HepG2 (cell line): ENCODE results near the gene PRKN. TPM values are rescaled to one million over a fixed set of nuclear protein-coding genes. Genes with fewer than 3 reads are reported as not detected.

Experiments
- ATAC-seq: fragments of 200-7000 bp; cut with Tn5 transposase; 3 replicates; pipeline ENCODE4 v1.9.1; 2020; ENCODE audit warnings: mild to moderate bottlenecking, moderate library complexity
- BruUV-seq: library from RNA; stranded (reverse); fragments of 400-500 nt; replicated peaks from 2 replicates; lab custom pipeline; 2021; lab: Mats Ljungman, UMichigan
- CTCF ChIA-PET: fragments of 300-600 bp; formaldehyde crosslinking; extraction: SDS; loops from one replicate; lab custom pipeline; 2021; ENCODE audit warnings: low total read pairs, inconsistent platforms, low intra/inter-chr PET ratio; lab: Yijun Ruan, JAX
- POLR2A ChIA-PET: fragments of 350-600 bp; sonication (Branson Sonifier 250); formaldehyde crosslinking; loops from one replicate; lab custom pipeline; 2020; ENCODE audit warnings: antibody characterized with exemption, inconsistent platforms; lab: Yijun Ruan, JAX
- DNase-seq: peaks from one replicate; pipeline ENCODE4 v3.0.0-alpha.2; 2015; ENCODE audit warnings: low spot score
- FAIRE-seq: peaks from 3 replicates; lab custom pipeline; 2011; peaks lifted over from hg19 to GRCh38; lab: Jason Lieb, UNC
- H2AFZ ChIP-seq: one replicate; pipeline ENCODE4 v1.6.1; 2011; ENCODE audit warnings: low read length, inconsistent platforms
- H3K27ac ChIP-seq: fragments of 300-600 bp; 3 replicates; pipeline ENCODE4 v1.8.0; 2011; ENCODE audit warnings: mixed run types, mild to moderate bottlenecking, mixed read lengths, low read length, inconsistent platforms; ENCODE audit not compliant: insufficient read depth; ENCODE audit errors: extremely low read length
- H3K27me3 ChIP-seq, 2 experiments: fragments of 200-600 bp in 1 of 2; 2 replicates in 1 of 2; 3 replicates in 1 of 2; pipeline versions ENCODE4 v1.6.0 to v1.8.0; 2011; ENCODE audit warnings: low read length in 2 of 2, mild to moderate bottlenecking in 2 of 2, moderate library complexity in 2 of 2, inconsistent platforms in 1 of 2; ENCODE audit not compliant: insufficient read depth in 2 of 2, control insufficient read depth in 1 of 2
- H3K36me3 ChIP-seq, 2 experiments: fragments of 200-600 bp in 1 of 2; replicated peaks in 1 of 2; 2 replicates in 1 of 2; 3 replicates in 1 of 2; pipeline versions ENCODE4 v1.5.1 to v1.8.0; 2011; ENCODE audit warnings: low read length in 2 of 2, inconsistent platforms in 1 of 2; ENCODE audit not compliant: insufficient read depth in 2 of 2, control insufficient read depth in 1 of 2
- H3K4me1 ChIP-seq: 2 replicates; pipeline ENCODE4 v1.5.1; 2012; ENCODE audit warnings: low read length, inconsistent platforms; ENCODE audit not compliant: insufficient read depth
- H3K4me2 ChIP-seq: 2 replicates; pipeline ENCODE4 v1.6.0; 2011; ENCODE audit warnings: low read depth, low read length, inconsistent platforms
- H3K4me3 ChIP-seq, 3 experiments: fragments of 200-600 bp in 1 of 3; sonication (generic), shearing (Covaris generic) in 1 of 3; replicated peaks in 1 of 3; 2 replicates each; pipeline ENCODE4 v1.5.1; 2011 to 2016; ENCODE audit warnings: low read length in 3 of 3, inconsistent platforms in 2 of 3, low read depth in 2 of 3, mild to moderate bottlenecking in 2 of 3, control low read depth in 1 of 3, mixed read lengths in 1 of 3; ENCODE audit not compliant: insufficient read depth in 1 of 3
- H3K79me2 ChIP-seq: one replicate; pipeline ENCODE4 v1.6.1; 2011; ENCODE audit warnings: low read length, inconsistent platforms; ENCODE audit not compliant: insufficient read depth
- H3K9ac ChIP-seq: 2 replicates; pipeline ENCODE4 v1.6.0; 2011; ENCODE audit warnings: mild to moderate bottlenecking, low read depth, low read length, inconsistent platforms; ENCODE audit not compliant: insufficient read depth
- H3K9me3 ChIP-seq: 2 replicates; pipeline ENCODE4 v1.5.1; 2012; ENCODE audit warnings: mild to moderate bottlenecking, low read length
- H4K20me1 ChIP-seq: 2 replicates; pipeline ENCODE4 v1.6.0; 2011; ENCODE audit warnings: inconsistent platforms, mild to moderate bottlenecking, low read length, moderate library complexity; ENCODE audit not compliant: insufficient read depth
- CENPX ChIP-seq: sonication (generic); formaldehyde crosslinking; IDR thresholded peaks from 2 replicates; pipeline ENCODE4 v1.9.0; 2021; ENCODE audit warnings: mild to moderate bottlenecking, missing genetic modification reagents, moderate library complexity
- GATA4 ChIP-seq: sonication (generic); IDR thresholded peaks from 2 replicates; pipeline ENCODE4 v1.6.1; 2016; ENCODE audit warnings: antibody characterized with exemption, low read depth, borderline replicate concordance
- HOXA7 ChIP-seq: sonication (generic); formaldehyde crosslinking; IDR thresholded peaks from 2 replicates; pipeline ENCODE4 v1.8.1; 2022; ENCODE audit warnings: mild to moderate bottlenecking, missing genetic modification reagents, moderate library complexity
- HOXA9 ChIP-seq: sonication (generic); formaldehyde crosslinking; IDR thresholded peaks from 2 replicates; pipeline ENCODE4 v1.8.1; 2022; ENCODE audit warnings: missing genetic modification reagents, mild to moderate bottlenecking, moderate library complexity, borderline replicate concordance
- KLF6 ChIP-seq: IDR thresholded peaks from 2 replicates; pipeline ENCODE4 v1.8.0; 2016; ENCODE audit warnings: missing biosample characterization, missing genetic modification reagents
- RFX1 ChIP-seq: fragments of 450-650 bp; IDR thresholded peaks from 2 replicates; pipeline ENCODE4 v1.6.1; 2017
- ZBTB7A ChIP-seq: sonication (generic); formaldehyde crosslinking; IDR thresholded peaks from 2 replicates; pipeline ENCODE4 v1.8.0; 2022; ENCODE audit warnings: mild to moderate bottlenecking, missing genetic modification reagents
- ZNF138 ChIP-seq: sonication (generic); formaldehyde crosslinking; IDR thresholded peaks from 2 replicates; pipeline ENCODE4 v1.5.0; 2020; ENCODE audit warnings: mild to moderate bottlenecking, low read depth, missing genetic modification reagents
- ZNF232 ChIP-seq: sonication (generic); formaldehyde crosslinking; IDR thresholded peaks from 2 replicates; pipeline ENCODE4 v1.4.0; 2020; ENCODE audit warnings: missing genetic modification reagents, borderline replicate concordance
- ZNF619 ChIP-seq: sonication (generic); formaldehyde crosslinking; IDR thresholded peaks from 2 replicates; pipeline ENCODE4 v1.4.0; 2020; ENCODE audit warnings: mild to moderate bottlenecking, missing genetic modification reagents
- ZNF883 ChIP-seq: sonication (generic); formaldehyde crosslinking; IDR thresholded peaks from 2 replicates; pipeline ENCODE4 v1.5.1; 2020; ENCODE audit warnings: mild to moderate bottlenecking, missing genetic modification reagents; ENCODE audit errors: not compliant biosample characterization
- WGBS: methylation state at CpG from one replicate; pipeline ENCODE4 v1.1.6; 2017; ENCODE audit warnings: low lambda C conversion rate; 5-methylcytosine and 5-hydroxymethylcytosine counted together
- in situ Hi-C: cut with HindIII; loops from 2 replicates; pipeline ENCODE4 v1.10.0; 2017; ENCODE audit warnings: low pct_unique_long_range_greater_than_20kb; ENCODE audit not compliant: extremely low pct_ligation_motif_present
- intact Hi-C: fragments of 100-400 bp; cut with micrococcal nuclease; formaldehyde crosslinking; loops from one replicate; pipeline ENCODE4 v1.10.0; 2022; ENCODE audit not compliant: unreplicated experiment
- polyA plus RNA-seq, 8 experiments: library from polyadenylated mRNA; depleted of rRNA in 3 of 8; stranded (reverse) in 7 of 8; unstranded in 1 of 8; fragments of >200 nt; fragmentation: Illumina TruSeq in 4 of 8; extraction: Trizol in 4 of 8; gene quantifications; 2 replicates each; pipeline versions ENCODE4 v1.2.1 to v1.2.3, GENCODE V29; 2011 to 2016; ENCODE audit warnings: low read depth in 4 of 8, missing spikeins in 1 of 8, mixed read lengths in 1 of 8; ENCODE audit not compliant: insufficient read depth in 1 of 8
- total RNA-seq, 5 experiments: library from RNA; depleted of rRNA; stranded (reverse); fragments of >200 nt; fragmentation: Illumina TruSeq; extraction: Trizol; gene quantifications; 2 replicates each; pipeline ENCODE4 v1.2.3, GENCODE V29; 2016; ENCODE audit warnings: low read depth in 1 of 5
- TF ChIP-seq, protein P1 (sequence below): IDR thresholded peaks from 2 replicates; pipeline ENCODE4 v1.6.1; 2016; ENCODE audit warnings: missing compliant biosample characterization, missing genetic modification reagents, borderline replicate concordance
- TF ChIP-seq, protein P2 (sequence below): sonication (generic); formaldehyde crosslinking; IDR thresholded peaks from 2 replicates; pipeline ENCODE4 v1.5.1; 2020; ENCODE audit warnings: missing genetic modification reagents, mild to moderate bottlenecking, borderline replicate concordance
- TF ChIP-seq, protein P3 (sequence below): sonication (generic); formaldehyde crosslinking; IDR thresholded peaks from 2 replicates; pipeline ENCODE4 v1.4.0; 2020; ENCODE audit warnings: missing genetic modification reagents

The PRKN gene
- total and polyA plus RNA-seq, 2 of the 13 experiments (the other 11 are each of a cell fraction or from before 2014, with no cell fraction given), result 0.31 to 0.44 TPM

DNA sequence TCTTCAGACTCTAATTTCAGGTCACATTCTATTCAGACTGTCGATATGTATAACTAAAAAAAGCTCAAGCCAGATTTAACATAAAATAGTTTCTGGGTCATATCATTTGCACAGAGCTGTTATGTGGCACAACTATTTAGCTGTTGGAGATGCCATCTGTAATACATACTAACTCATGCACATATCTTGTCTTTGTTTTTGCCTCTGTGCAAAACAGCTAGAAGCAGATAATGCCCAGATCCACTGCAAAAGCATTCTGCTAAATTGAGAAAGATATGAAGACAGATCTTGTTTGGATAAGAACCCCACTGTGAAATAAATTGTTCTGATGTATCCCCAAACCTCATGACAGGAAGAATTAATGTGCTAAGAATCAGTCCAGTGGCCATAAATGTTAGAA lies 930.9 kb downstream of the PRKN start (continued):
- TF ChIP-seq ZBTB7A (CRISPR knock-in tag), result no peak
- no peak for TF ChIP-seq ZNF138 (CRISPR knock-in tag)
- TF ChIP-seq HOXA9, result no peak
- TF ChIP-seq, protein P1, sequence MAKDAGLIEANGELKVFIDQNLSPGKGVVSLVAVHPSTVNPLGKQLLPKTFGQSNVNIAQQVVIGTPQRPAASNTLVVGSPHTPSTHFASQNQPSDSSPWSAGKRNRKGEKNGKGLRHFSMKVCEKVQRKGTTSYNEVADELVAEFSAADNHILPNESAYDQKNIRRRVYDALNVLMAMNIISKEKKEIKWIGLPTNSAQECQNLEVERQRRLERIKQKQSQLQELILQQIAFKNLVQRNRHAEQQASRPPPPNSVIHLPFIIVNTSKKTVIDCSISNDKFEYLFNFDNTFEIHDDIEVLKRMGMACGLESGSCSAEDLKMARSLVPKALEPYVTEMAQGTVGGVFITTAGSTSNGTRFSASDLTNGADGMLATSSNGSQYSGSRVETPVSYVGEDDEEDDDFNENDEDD (CRISPR knock-in tag), result no peak
- no peak for TF ChIP-seq RFX1
- no peak for TF ChIP-seq HOXA7 (CRISPR knock-in tag)
- no peak for TF ChIP-seq KLF6

DNA sequence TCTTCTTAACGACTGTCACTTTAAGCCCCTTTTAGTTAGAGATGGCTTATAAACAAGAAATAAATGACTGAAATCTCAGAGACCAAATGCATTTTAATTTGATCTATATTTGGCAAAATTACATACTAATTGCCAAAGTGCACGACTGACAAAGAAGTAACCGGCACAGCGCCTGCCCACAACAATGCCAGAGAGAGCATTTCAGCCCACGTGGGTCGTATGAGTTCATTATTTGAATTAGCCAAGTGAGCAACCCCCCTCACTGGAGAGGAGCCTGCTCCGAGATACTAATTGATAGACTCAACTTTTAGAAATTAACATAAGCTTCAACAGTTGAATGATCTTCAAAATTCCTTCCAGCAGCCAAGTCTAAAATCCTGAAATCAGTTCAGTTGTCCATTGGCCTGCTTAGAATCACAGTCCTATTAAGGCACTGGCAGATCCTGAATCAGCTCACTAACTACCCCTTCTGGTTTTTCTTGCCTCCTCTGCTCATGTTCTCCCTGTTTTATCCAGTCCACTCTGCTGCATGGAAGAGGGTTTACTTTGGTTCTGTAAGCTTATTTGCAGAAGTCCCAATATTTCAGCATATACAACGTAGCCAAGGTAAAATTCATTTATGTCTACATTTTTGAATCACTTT lies 934.6 kb downstream of the PRKN start:
- Histone ChIP-seq H3K36me3 (no peaks in the 10 kb centered on the region), H3K27me3 (no peaks in the 10 kb centered on the region), H3K4me3 (no peak overlapping the region), H3K79me2 (no peaks in the 10 kb centered on the region), H3K9ac (no peak overlapping the region), H2AFZ (no peak overlapping the region), H3K27ac (no peak overlapping the region), H4K20me1 (no peaks in the 10 kb centered on the region), H3K4me2 (no peak overlapping the region), H3K4me1 (no peaks in the 10 kb centered on the region), H3K9me3 (no peaks in the 10 kb centered on the region)
- DNase-seq (no peak), ATAC-seq (no peak), FAIRE-seq (no peak)
- in situ Hi-C loops (no loop called here), intact Hi-C loops (no loop called here)
- WGBS, result 13% methylated on average over 8 of the region's 8 CpGs
- TF ChIP-seq, protein P2, sequence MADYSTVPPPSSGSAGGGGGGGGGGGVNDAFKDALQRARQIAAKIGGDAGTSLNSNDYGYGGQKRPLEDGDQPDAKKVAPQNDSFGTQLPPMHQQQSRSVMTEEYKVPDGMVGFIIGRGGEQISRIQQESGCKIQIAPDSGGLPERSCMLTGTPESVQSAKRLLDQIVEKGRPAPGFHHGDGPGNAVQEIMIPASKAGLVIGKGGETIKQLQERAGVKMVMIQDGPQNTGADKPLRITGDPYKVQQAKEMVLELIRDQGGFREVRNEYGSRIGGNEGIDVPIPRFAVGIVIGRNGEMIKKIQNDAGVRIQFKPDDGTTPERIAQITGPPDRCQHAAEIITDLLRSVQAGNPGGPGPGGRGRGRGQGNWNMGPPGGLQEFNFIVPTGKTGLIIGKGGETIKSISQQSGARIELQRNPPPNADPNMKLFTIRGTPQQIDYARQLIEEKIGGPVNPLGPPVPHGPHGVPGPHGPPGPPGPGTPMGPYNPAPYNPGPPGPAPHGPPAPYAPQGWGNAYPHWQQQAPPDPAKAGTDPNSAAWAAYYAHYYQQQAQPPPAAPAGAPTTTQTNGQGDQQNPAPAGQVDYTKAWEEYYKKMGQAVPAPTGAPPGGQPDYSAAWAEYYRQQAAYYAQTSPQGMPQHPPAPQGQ (CRISPR knock-in tag), result no peak
- TF ChIP-seq CENPX (CRISPR knock-in tag), result no peak
- no peak for TF ChIP-seq ZNF883 (CRISPR knock-in tag)
- TF ChIP-seq, protein P3, sequence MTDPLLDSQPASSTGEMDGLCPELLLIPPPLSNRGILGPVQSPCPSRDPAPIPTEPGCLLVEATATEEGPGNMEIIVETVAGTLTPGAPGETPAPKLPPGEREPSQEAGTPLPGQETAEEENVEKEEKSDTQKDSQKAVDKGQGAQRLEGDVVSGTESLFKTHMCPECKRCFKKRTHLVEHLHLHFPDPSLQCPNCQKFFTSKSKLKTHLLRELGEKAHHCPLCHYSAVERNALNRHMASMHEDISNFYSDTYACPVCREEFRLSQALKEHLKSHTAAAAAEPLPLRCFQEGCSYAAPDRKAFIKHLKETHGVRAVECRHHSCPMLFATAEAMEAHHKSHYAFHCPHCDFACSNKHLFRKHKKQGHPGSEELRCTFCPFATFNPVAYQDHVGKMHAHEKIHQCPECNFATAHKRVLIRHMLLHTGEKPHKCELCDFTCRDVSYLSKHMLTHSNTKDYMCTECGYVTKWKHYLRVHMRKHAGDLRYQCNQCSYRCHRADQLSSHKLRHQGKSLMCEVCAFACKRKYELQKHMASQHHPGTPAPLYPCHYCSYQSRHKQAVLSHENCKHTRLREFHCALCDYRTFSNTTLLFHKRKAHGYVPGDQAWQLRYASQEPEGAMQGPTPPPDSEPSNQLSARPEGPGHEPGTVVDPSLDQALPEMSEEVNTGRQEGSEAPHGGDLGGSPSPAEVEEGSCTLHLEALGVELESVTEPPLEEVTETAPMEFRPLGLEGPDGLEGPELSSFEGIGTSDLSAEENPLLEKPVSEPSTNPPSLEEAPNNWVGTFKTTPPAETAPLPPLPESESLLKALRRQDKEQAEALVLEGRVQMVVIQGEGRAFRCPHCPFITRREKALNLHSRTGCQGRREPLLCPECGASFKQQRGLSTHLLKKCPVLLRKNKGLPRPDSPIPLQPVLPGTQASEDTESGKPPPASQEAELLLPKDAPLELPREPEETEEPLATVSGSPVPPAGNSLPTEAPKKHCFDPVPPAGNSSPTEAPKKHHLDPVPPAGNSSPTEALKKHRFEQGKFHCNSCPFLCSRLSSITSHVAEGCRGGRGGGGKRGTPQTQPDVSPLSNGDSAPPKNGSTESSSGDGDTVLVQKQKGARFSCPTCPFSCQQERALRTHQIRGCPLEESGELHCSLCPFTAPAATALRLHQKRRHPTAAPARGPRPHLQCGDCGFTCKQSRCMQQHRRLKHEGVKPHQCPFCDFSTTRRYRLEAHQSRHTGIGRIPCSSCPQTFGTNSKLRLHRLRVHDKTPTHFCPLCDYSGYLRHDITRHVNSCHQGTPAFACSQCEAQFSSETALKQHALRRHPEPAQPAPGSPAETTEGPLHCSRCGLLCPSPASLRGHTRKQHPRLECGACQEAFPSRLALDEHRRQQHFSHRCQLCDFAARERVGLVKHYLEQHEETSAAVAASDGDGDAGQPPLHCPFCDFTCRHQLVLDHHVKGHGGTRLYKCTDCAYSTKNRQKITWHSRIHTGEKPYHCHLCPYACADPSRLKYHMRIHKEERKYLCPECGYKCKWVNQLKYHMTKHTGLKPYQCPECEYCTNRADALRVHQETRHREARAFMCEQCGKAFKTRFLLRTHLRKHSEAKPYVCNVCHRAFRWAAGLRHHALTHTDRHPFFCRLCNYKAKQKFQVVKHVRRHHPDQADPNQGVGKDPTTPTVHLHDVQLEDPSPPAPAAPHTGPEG, result no peak
- TF ChIP-seq ZNF619, result no peak
- no peak for TF ChIP-seq ZNF232 (CRISPR knock-in tag)
- TF ChIP-seq GATA4, result no peak
- BruUV-seq, result no TSS peak
- POLR2A ChIA-PET, result no interaction called here
- CTCF ChIA-PET, result no interaction called here
